Endothelial cell of umbilical vein (primary cell): Measurements from ENCODE around the gene RALA. TPM values are rescaled to one million over a fixed set of nuclear protein-coding genes. Genes with fewer than 3 reads are reported as not detected.

ENCODE experiments used
- BruUV-seq: library from RNA; stranded (reverse); fragments of 400-500 nt; replicated peaks from 2 replicates; lab custom pipeline; 2021; lab: Mats Ljungman, UMichigan
- CTCF ChIA-PET: fragments of 300-600, 350-600 bp; sonication (Branson Sonifier 250); formaldehyde crosslinking; loops from one replicate; lab custom pipeline; 2021; ENCODE audit warnings: antibody characterized with exemption, inconsistent platforms; lab: Charles Lee
- POLR2A ChIA-PET: fragments of 300-600, 350-600 bp; sonication (Branson Sonifier 250); formaldehyde crosslinking; loops from one replicate; lab custom pipeline; 2021; ENCODE audit warnings: antibody characterized with exemption, inconsistent platforms; lab: Charles Lee
- DNase-seq: peaks from one replicate; pipeline ENCODE4 v3.0.0-alpha.2; 2011; ENCODE audit warnings: low read depth, low spot score
- FAIRE-seq: peaks from 2 replicates; lab custom pipeline; 2011; peaks lifted over from hg19 to GRCh38; lab: Jason Lieb, UNC
- H2AFZ ChIP-seq: 2 replicates; pipeline ENCODE4 v1.6.0; 2012; ENCODE audit warnings: low read depth, low read length, control low read depth, inconsistent platforms
- H3K27ac ChIP-seq: 2 replicates; pipeline ENCODE4 v1.5.1; 2011; ENCODE audit warnings: low read depth, mild to moderate bottlenecking, control low read depth, low read length, moderate library complexity; ENCODE audit not compliant: insufficient read depth
- H3K27me3 ChIP-seq, 2 experiments: 2 replicates each; pipeline versions ENCODE4 v1.6.0 to v1.6.1; 2011; ENCODE audit warnings: low read length in 2 of 2, mixed read lengths in 1 of 2; ENCODE audit not compliant: control insufficient read depth in 2 of 2, insufficient read depth in 2 of 2
- H3K36me3 ChIP-seq, 2 experiments: 2 replicates in 1 of 2; 3 replicates in 1 of 2; pipeline ENCODE4 v1.5.1; 2011; ENCODE audit warnings: low read length in 2 of 2, mild to moderate bottlenecking in 1 of 2, moderate library complexity in 1 of 2; ENCODE audit not compliant: control insufficient read depth in 2 of 2, insufficient read depth in 2 of 2; ENCODE audit errors: extremely low read depth in 1 of 2
- H3K4me1 ChIP-seq: 3 replicates; pipeline ENCODE4 v1.5.1; 2011; ENCODE audit warnings: mild to moderate bottlenecking, low read length; ENCODE audit not compliant: control insufficient read depth, insufficient read depth; ENCODE audit errors: extremely low read depth
- H3K4me2 ChIP-seq: 2 replicates; pipeline ENCODE4 v1.6.1; 2011; ENCODE audit warnings: low read length, control low read depth, mixed read lengths; ENCODE audit not compliant: insufficient read depth
- H3K4me3 ChIP-seq, 3 experiments: fragments of 200-600 bp in 1 of 3; sonication (generic), shearing (Covaris generic) in 1 of 3; replicated peaks in 1 of 3; 2 replicates each; pipeline ENCODE4 v1.5.1; 2011 to 2016; ENCODE audit warnings: control low read depth in 3 of 3, low read length in 3 of 3, mild to moderate bottlenecking in 2 of 3, inconsistent platforms in 1 of 3, low read depth in 1 of 3, moderate library complexity in 1 of 3; ENCODE audit not compliant: insufficient read depth in 1 of 3
- H3K79me2 ChIP-seq: 2 replicates; pipeline ENCODE4 v1.6.0; 2012; ENCODE audit warnings: low read length, inconsistent platforms; ENCODE audit not compliant: control insufficient read depth, insufficient read depth
- H3K9ac ChIP-seq: replicated peaks from 2 replicates; pipeline ENCODE3; 2011; ENCODE audit warnings: low read length, control low read depth; ENCODE audit not compliant: insufficient read depth; ENCODE audit errors: extremely low read depth
- H3K9me1 ChIP-seq: replicated peaks from 3 replicates; pipeline ENCODE4 v1.6.0; 2011; ENCODE audit warnings: mild to moderate bottlenecking, low read length; ENCODE audit not compliant: control insufficient read depth, insufficient read depth; ENCODE audit errors: extremely low read depth
- H3K9me3 ChIP-seq: replicated peaks from 2 replicates; pipeline ENCODE4 v1.5.1; 2012; ENCODE audit warnings: low read length, inconsistent platforms; ENCODE audit not compliant: control insufficient read depth, insufficient read depth
- H4K20me1 ChIP-seq: replicated peaks from 2 replicates; pipeline ENCODE3; 2011; ENCODE audit warnings: mild to moderate bottlenecking, low read length; ENCODE audit not compliant: control insufficient read depth, insufficient read depth; ENCODE audit errors: extremely low read depth
- CTCF ChIP-seq, 2 donors: IDR thresholded peaks; 1 replicate in 1 of 2; 2 replicates in 1 of 2; pipeline ENCODE4 v1.5.1; 2011; ENCODE audit warnings: low read length in 2 of 2, mild to moderate bottlenecking in 2 of 2, moderate library complexity in 2 of 2, control low read depth in 1 of 2, inconsistent platforms in 1 of 2, low read depth in 1 of 2; ENCODE audit not compliant: insufficient read depth in 1 of 2; ENCODE audit errors: extremely low read depth in 1 of 2
- EZH2 ChIP-seq: IDR thresholded peaks from 2 replicates; pipeline ENCODE4 v1.6.1; 2012; ENCODE audit warnings: borderline replicate concordance, low read depth, mild to moderate bottlenecking, moderate library complexity, low read length, inconsistent platforms; ENCODE audit not compliant: severe bottlenecking
- FOS ChIP-seq: IDR thresholded peaks from 2 replicates; pipeline ENCODE4 v1.6.1; 2011; ENCODE audit warnings: mild to moderate bottlenecking, low read length, moderate library complexity, borderline replicate concordance; ENCODE audit not compliant: insufficient read depth
- GATA2 ChIP-seq: IDR thresholded peaks from 2 replicates; pipeline ENCODE4 v1.7.0; 2011; ENCODE audit warnings: low read depth, mild to moderate bottlenecking, moderate library complexity, mixed read lengths, low read length; ENCODE audit not compliant: insufficient read length, insufficient read depth
- JUN ChIP-seq: IDR thresholded peaks from 2 replicates; pipeline ENCODE4 v1.6.1; 2011; ENCODE audit warnings: borderline replicate concordance, low read depth; ENCODE audit not compliant: insufficient read length, insufficient read depth
- MAX ChIP-seq: IDR thresholded peaks from 2 replicates; pipeline ENCODE4 v1.6.1; 2011; ENCODE audit not compliant: insufficient read depth, insufficient read length
- MYC ChIP-seq: IDR thresholded peaks from one replicate; pipeline ENCODE4 v1.6.1; 2011; ENCODE audit warnings: mild to moderate bottlenecking, low read depth, low read length
- POLR2A ChIP-seq: IDR thresholded peaks from 2 replicates; pipeline ENCODE4 v1.6.1; 2012; ENCODE audit warnings: low read depth, mild to moderate bottlenecking, control low read depth, low read length
- POLR2AphosphoS5 ChIP-seq: IDR thresholded peaks from 2 replicates; pipeline ENCODE4 v1.6.1; 2012; ENCODE audit warnings: low read depth, mild to moderate bottlenecking, control low read depth, low read length, moderate library complexity; ENCODE audit not compliant: insufficient read depth
- dilution Hi-C: fragments of 300-500 bp; cut with MboI; formaldehyde crosslinking; loops from one replicate; pipeline ENCODE4 v1.15.0; 2019; ENCODE audit warnings: low sequenced_read_pairs; ENCODE audit not compliant: extremely low pct_ligation_motif_present
- intact Hi-C: fragments of 100-400 bp; cut with micrococcal nuclease; formaldehyde crosslinking; loops from one replicate; pipeline ENCODE4 v1.10.0; 2022
- polyA plus RNA-seq, 4 experiments: library from polyadenylated mRNA; depleted of rRNA in 3 of 4; stranded (reverse) in 3 of 4; unstranded in 1 of 4; fragments of >200 nt; gene quantifications; 2 replicates each; pipeline versions ENCODE4 v1.2.1 to v1.2.3, GENCODE V29; 2011 to 2012; ENCODE audit warnings: missing spikeins in 1 of 4
- total RNA-seq: library from RNA; stranded (reverse); gene quantifications from 2 replicates; pipeline ENCODE4 v1.2.3, GENCODE V29; 2021

Gene RALA
- total and polyA plus RNA-seq, 2 donors (not counting 3 experiments of a cell fraction or from before 2014, with no cell fraction given): 91.1 to 191 TPM

GRCh38 chr7:39607865-39608264 is 15.5 kb upstream of the RALA start:
- Histone ChIP-seq H2AFZ (no peak overlapping the region), H4K20me1 (no peaks in the 10 kb centered on the region), H3K4me2 (peak overlapping the region; percentile 83), H3K9me3 (no peaks in the 10 kb centered on the region), H3K79me2 (no peaks in the 10 kb centered on the region), H3K36me3 (no peaks in the 10 kb centered on the region), H3K9me1 (no peaks in the 10 kb centered on the region), H3K9ac (peak overlapping the region; percentile 92), H3K27me3 (no peaks in the 10 kb centered on the region), H3K4me1 (peaks cover 71% of the 10 kb centered on the region), H3K4me3 (no peak overlapping the region), H3K27ac (peak overlapping the region; percentile 99)
- TF ChIP-seq JUN (no peak), GATA2 (no peak), POLR2AphosphoS5 (no peak), FOS (no peak), MAX (no peak)
- ChIA-PET POLR2A (interaction anchor here (1.0 to 2.6 kb wide), 3 partner anchors 13 to 102 kb away, joined by 3 to 15 read pairs (median 6); partner anchors contain the start of gene RALA), CTCF (interaction anchor here (1.0 to 10.5 kb wide), 3 partner anchors 18 to 27 kb away, joined by 6 to 134 read pairs (median 6); no protein-coding TSS in a partner anchor)
- no TSS peak for BruUV-seq
- dilution Hi-C loops (no loop called here), intact Hi-C loops (loop anchor here (2.0 to 5.0 kb wide), 3 partner anchors 27 to 339 kb away; no protein-coding TSS in a partner anchor)
- no peak for FAIRE-seq
- no peak for DNase-seq

DNA sequence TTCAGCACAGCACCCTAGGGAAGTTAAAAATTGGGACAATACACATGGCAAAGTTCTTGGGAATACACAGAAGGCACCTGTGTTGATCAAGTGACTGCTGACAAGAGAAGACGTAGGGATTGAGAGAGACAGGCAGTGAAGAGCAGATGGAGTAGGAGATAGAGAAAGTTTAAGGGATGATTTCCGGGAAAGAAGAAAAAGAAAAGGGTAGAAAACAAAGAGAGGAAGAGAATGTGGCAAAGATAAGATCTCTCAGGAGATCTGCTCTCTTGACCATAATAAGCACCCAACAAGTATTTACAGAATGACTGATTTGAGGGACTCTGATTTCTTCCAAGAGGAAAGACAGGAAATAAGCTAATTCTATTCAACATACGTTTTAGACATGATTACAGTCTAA is 15.1 kb upstream of the RALA start:
- intact Hi-C loops (loop anchor here (2.0 to 5.0 kb wide), 3 partner anchors 27 to 339 kb away; no protein-coding TSS in a partner anchor), dilution Hi-C loops (no loop called here)
- peak; percentile 83 for FAIRE-seq
- no peaks in the 10 kb centered on the region for H3K27me3 ChIP-seq
- peak overlapping the region; percentile 99 for H3K27ac ChIP-seq
- H3K9me3 ChIP-seq: no peaks in the 10 kb centered on the region
- peaks cover 75% of the 10 kb centered on the region for H3K4me1 ChIP-seq
- peak overlapping the region; percentile 92 for H3K9ac ChIP-seq
- H2AFZ ChIP-seq: no peak overlapping the region
- no peaks in the 10 kb centered on the region for H3K36me3 ChIP-seq
- TF ChIP-seq JUN (peak; percentile 75), MYC (no peak), MAX (no peak), CTCF (IDR thresholded peaks at IDR 0.05; ENCODE audit: extremely low read depth in 1 of 2, insufficient read depth in 1 of 2, low read depth in 1 of 2, low read length in 2 of 2) (no peak), GATA2 (peak; percentile 100), POLR2A (peak; percentile 85), POLR2AphosphoS5 (peak; percentile 73), FOS (peak; percentile 41), EZH2 (no peak)
- H4K20me1 ChIP-seq: no peaks in the 10 kb centered on the region
- peak; percentile 90 for DNase-seq
- H3K79me2 ChIP-seq: no peaks in the 10 kb centered on the region
- ChIA-PET POLR2A (interaction anchor here (0.6 to 2.6 kb wide), 7 partner anchors 13 to 118 kb away, joined by 3 to 15 read pairs (median 6); partner anchors contain the start of gene RALA), CTCF (interaction anchor here (0.6 to 10.5 kb wide), 7 partner anchors 16 to 419 kb away, joined by 3 to 134 read pairs (median 7); partner anchors contain the start of gene RALA)
- no TSS peak for BruUV-seq
- H3K4me3 ChIP-seq: no peak overlapping the region
- H3K4me2 ChIP-seq: peak overlapping the region; percentile 83
- no peaks in the 10 kb centered on the region for H3K9me1 ChIP-seq
